Cardiac muscle cell (in vitro differentiated cells and primary cell): ENCODE data around the gene HYAL4. TPM values are rescaled to one million over a fixed set of nuclear protein-coding genes. Genes with fewer than 3 reads are reported as not detected.

Source experiments
- DNase-seq, 2 donors: peaks; one replicate each; pipeline versions ENCODE4 v3.0.0 to v3.0.0-alpha.2; 2010 to 2017; ENCODE audit warnings: low read depth in 1 of 2, low spot score in 1 of 2
- H3K27ac ChIP-seq: fragments of 200-600 bp; sonication (generic); 2 replicates; pipeline ENCODE4 v1.5.1; 2016
- H3K27me3 ChIP-seq: fragments of 200-600 bp; sonication (generic); 2 replicates; pipeline ENCODE4 v1.6.0; 2016; ENCODE audit warnings: control low read depth
- H3K36me3 ChIP-seq: fragments of 200-600 bp; sonication (generic); 2 replicates; pipeline ENCODE4 v1.5.1; 2016; ENCODE audit warnings: control low read depth
- H3K4me1 ChIP-seq: fragments of 200-600 bp; sonication (generic); 2 replicates; pipeline ENCODE4 v1.8.1; 2017; ENCODE audit warnings: low read depth, mild to moderate bottlenecking, mixed run types
- H3K4me3 ChIP-seq: fragments of 200-600 bp; sonication (generic); 2 replicates; pipeline ENCODE4 v1.5.1; 2016; ENCODE audit warnings: mild to moderate bottlenecking
- H3K9me3 ChIP-seq: fragments of 200-600 bp; sonication (generic); 2 replicates; pipeline ENCODE4 v1.5.1; 2017; ENCODE audit warnings: low read depth, mild to moderate bottlenecking, control low read depth
- polyA plus RNA-seq: library from polyadenylated mRNA; unstranded; fragments of >200 nt; fragmentation: Nextera tagmentation; extraction: Ambion mirVana; gene quantifications from 2 replicates; pipeline ENCODE4 v1.2.1, GENCODE V29; 2016
- total RNA-seq: library from RNA; depleted of rRNA; stranded (reverse); fragments of >200 nt; gene quantifications from 2 replicates; pipeline ENCODE4 v1.2.3, GENCODE V29; 2016
- TF ChIP-seq, protein P1 (sequence below): IDR thresholded peaks from 2 replicates; pipeline ENCODE4 v1.5.1; 2012; ENCODE audit warnings: low read depth, mild to moderate bottlenecking, low read length

HYAL4 gene, protein sequence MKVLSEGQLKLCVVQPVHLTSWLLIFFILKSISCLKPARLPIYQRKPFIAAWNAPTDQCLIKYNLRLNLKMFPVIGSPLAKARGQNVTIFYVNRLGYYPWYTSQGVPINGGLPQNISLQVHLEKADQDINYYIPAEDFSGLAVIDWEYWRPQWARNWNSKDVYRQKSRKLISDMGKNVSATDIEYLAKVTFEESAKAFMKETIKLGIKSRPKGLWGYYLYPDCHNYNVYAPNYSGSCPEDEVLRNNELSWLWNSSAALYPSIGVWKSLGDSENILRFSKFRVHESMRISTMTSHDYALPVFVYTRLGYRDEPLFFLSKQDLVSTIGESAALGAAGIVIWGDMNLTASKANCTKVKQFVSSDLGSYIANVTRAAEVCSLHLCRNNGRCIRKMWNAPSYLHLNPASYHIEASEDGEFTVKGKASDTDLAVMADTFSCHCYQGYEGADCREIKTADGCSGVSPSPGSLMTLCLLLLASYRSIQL
- total RNA-seq (not detected in 2 replicates), polyA plus RNA-seq (not detected in 2 replicates)

DNA sequence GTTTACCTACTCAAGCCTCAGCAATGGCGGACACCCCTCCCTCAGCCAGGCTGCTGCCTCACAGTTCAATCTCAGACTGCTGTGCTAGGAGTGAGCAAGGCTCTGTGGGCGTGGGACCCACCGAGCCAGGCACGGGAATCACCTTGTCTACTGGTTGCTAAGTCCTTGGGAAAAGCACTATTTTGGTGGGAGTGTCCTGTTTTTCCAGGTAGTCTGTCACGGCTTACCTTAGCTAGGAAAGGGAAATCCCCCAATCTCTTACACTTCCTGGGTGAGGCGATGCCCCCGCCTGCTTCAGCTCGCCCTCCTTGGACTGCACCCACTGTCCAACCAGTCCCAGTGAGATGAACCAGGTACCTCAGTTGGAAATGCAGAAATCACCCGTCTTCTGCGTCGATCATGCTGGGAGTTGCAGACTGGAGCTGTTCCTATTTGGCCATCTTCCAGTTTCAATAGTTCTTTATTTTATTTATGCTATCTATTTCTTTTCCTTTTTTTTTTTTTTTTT, at the start of gene HYAL4:
Gene HYAL4 (plus strand): TSS at position 458 of the 508 bp plus-strand sequence. CDS start 23,105 bp downstream, outside the sequence.
- no peak for DNase-seq
- no peaks in the 10 kb centered on the region for H3K27me3 ChIP-seq
- H3K4me1 ChIP-seq: no peaks in the 10 kb centered on the region
- no peak within 1 kb of the TSS for H3K4me3 ChIP-seq
- H3K27ac ChIP-seq: no peak within 1 kb of the TSS
- TF ChIP-seq, protein P1, sequence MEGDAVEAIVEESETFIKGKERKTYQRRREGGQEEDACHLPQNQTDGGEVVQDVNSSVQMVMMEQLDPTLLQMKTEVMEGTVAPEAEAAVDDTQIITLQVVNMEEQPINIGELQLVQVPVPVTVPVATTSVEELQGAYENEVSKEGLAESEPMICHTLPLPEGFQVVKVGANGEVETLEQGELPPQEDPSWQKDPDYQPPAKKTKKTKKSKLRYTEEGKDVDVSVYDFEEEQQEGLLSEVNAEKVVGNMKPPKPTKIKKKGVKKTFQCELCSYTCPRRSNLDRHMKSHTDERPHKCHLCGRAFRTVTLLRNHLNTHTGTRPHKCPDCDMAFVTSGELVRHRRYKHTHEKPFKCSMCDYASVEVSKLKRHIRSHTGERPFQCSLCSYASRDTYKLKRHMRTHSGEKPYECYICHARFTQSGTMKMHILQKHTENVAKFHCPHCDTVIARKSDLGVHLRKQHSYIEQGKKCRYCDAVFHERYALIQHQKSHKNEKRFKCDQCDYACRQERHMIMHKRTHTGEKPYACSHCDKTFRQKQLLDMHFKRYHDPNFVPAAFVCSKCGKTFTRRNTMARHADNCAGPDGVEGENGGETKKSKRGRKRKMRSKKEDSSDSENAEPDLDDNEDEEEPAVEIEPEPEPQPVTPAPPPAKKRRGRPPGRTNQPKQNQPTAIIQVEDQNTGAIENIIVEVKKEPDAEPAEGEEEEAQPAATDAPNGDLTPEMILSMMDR: no peak
- no peaks in the 10 kb centered on the region for H3K36me3 ChIP-seq
- H3K9me3 ChIP-seq: no peaks in the 10 kb centered on the region

DNA sequence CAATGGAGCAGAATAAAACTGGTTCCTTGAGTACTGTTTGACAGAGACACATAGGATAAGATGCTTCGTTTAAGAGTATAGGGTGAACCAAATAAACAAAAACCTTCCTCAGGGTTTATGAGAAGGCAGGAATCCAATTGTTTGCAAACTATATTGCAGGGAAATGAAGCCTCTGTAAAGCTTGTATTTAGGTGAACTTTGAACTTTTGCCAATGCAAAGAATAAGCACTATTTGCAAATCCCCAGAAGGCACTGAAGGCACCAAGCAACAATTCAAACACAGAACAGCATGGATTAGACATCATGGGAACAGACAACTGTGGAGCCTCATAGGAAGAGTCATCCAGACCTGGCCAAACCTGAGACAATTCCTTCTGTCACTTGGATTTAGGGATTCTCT, 49.1 kb upstream of the HYAL4 start:
- DNase-seq: no peak
- H3K36me3 ChIP-seq: no peaks in the 10 kb centered on the region
- no peak overlapping the region for H3K4me3 ChIP-seq
- no peaks in the 10 kb centered on the region for H3K27me3 ChIP-seq
- no peak overlapping the region for H3K27ac ChIP-seq
- TF ChIP-seq, protein P1: no peak
- no peaks in the 10 kb centered on the region for H3K9me3 ChIP-seq
- H3K4me1 ChIP-seq: peaks cover 15% of the 10 kb centered on the region

DNA sequence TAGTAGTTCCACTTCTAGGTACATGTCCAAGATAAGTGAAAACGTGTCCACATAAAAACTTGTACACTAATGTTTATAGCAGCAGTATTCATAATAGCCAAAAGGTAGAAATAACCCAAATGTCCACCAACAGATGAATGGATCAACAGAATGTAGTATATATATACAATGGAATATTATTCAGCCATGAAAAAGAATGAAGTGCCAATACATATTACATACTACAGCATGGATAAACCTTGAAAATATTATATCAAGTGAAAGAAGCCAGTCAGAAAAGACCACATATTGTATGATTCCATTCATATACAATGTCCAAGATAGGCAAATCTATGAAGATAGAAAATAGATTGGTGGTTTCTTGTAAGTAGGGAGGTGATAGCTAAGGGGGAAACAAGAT, 48.4 kb upstream of the HYAL4 start:
- no peak overlapping the region for H3K27ac ChIP-seq
- DNase-seq: no peak
- H3K9me3 ChIP-seq: no peaks in the 10 kb centered on the region
- H3K4me1 ChIP-seq: peaks cover 15% of the 10 kb centered on the region
- H3K36me3 ChIP-seq: no peaks in the 10 kb centered on the region
- TF ChIP-seq, protein P1: no peak
- no peaks in the 10 kb centered on the region for H3K27me3 ChIP-seq
- no peak overlapping the region for H3K4me3 ChIP-seq

DNA sequence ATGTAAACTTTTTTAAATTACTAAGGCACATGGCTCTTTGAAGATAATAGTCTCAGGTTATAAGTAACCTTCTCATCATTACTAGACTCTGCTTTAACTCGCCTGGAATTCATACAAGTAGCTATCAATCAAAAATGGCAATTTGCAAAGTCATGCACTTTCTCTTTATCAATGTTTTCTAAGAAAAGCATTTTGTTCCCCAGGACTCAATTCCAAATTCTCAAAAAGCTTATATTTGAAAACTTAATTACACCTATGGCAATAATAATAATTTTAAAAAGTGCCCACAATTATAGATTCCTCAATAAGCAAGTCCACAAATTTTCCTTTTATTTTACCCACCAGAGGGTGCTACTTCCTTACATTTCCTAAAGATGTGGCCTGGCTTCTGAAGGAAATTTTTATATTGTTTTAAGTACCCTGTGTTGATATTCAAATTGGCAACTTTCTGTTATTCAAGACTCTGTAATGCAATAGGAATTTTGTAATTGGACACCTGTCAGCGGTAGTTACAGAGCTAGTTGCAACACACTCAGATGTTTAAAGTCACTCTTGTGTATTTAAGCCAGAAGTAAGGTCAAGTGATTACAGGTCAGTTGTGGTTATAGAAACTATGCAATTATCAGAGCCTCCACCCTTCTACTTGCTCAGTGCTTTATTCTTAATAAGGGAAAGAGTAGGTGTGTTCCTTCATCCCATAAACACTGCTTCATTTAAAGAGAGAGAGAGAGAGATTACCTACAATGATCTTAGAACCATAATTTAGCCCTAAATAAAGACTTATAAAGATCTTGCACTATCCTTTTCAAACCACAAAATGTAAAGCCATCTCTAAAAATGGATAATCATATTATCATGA, 47.1 kb upstream of the HYAL4 start:
- TF ChIP-seq, protein P1: peak; percentile 51
- Histone ChIP-seq H3K4me1 (peaks cover 15% of the 10 kb centered on the region), H3K4me3 (no peak overlapping the region), H3K27ac (peak overlapping the region; percentile 78), H3K36me3 (no peaks in the 10 kb centered on the region), H3K9me3 (no peaks in the 10 kb centered on the region), H3K27me3 (no peaks in the 10 kb centered on the region)
- DNase-seq: peak; percentile 60 to 88

DNA sequence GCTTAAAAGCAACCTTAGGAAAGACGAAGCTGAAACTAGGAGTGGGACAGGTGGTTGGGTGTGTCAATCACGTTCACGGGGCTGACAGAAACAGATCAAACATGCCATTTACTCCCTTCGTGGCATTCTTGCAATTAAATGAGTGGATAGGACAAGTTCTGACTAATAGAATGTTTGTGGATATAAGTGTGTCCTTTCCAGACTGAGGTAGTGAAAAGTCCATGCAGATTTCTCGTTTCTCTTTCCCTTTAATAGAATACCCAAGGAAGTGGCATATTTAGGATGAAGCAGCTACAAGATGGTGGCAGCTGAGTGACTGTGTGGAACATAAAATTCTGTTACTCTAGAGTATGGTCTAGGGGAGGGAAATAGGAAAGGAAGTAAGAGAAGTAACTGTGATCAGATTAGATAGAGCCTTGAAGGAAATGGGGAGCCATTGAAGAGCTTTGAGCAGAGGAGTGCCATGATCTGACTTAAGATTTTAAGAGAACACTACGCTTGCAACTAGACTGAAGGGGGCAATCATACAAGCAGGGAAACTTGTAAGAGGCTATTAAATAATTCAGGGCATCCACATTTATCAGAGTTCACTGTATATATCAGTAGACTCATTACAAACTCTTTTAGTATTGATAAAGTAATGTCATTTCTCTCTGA, 46.3 kb upstream of the HYAL4 start:
- Histone ChIP-seq H3K27ac (peak overlapping the region; percentile 78), H3K9me3 (no peaks in the 10 kb centered on the region), H3K4me3 (no peak overlapping the region), H3K4me1 (peaks cover 15% of the 10 kb centered on the region), H3K36me3 (no peaks in the 10 kb centered on the region), H3K27me3 (no peaks in the 10 kb centered on the region)
- TF ChIP-seq, protein P1: no peak
- no peak for DNase-seq
